ENCODE results near the gene CNNM4. TPM values are rescaled to one million over a fixed set of nuclear protein-coding genes. Genes with fewer than 3 reads are reported as not detected.

The CNNM4 gene
- total RNA-seq, 2 experiments from 2014 or later, result 8.2 to 8.3 TPM

DNA sequence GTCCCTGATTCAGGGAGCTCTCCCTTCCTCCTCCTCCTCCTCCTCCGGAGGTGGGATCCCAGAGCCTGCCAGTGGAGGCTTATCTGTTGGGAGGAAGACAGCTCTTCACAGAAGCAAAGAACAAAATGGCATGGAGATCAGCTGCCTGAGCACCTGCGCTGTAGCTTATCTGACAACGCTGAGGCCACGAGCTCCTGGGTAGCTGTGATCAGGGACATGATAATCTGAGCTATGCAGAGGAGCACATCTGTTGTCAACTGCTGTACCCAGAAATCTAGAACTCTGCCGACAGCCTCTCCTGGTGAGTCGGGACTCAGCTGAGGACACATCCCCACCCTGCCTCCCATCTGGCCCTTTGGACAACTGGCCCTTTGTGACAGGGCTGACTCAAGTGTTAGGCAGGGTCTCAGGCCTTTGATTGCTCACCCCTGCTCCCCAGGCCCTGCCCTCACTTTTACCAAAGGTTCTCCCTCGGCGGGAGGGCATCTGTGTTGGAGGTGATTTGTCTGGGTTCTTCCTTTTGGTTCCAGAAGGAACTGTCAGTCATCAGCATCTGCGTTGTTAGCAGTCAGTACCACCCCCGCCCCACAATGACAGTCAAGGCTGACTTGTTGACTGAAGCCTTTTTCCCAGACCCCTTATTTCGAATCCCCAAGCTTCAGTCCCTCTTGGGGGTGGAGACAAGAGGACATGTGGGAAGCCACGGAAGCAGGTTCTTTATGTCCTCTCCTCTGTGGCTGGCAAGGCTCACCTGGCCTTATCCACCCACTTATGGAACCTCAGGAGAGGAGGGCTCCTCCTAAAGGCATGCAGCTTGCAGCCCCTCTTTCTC, 49.5 kb downstream of the CNNM4 start:
- Mint-ChIP-seq H3K9me3 (no peaks in the 10 kb centered on the region), H3K27me3 (no peaks in the 10 kb centered on the region), H3K27ac (peak overlapping the region; percentile 68), H3K4me3 (no peak overlapping the region), H3K4me1 (peaks cover 24% of the 10 kb centered on the region), H3K36me3 (ENCODE audit: low read depth) (peaks cover 10% of the 10 kb centered on the region)
- ChIA-PET CTCF (interaction anchor here (2.3 kb wide), 1 partner anchor 10 kb away, joined by 5 read pairs; no protein-coding TSS in a partner anchor), POLR2A (no interaction called here)
- DNase-seq, result no peak

DNA sequence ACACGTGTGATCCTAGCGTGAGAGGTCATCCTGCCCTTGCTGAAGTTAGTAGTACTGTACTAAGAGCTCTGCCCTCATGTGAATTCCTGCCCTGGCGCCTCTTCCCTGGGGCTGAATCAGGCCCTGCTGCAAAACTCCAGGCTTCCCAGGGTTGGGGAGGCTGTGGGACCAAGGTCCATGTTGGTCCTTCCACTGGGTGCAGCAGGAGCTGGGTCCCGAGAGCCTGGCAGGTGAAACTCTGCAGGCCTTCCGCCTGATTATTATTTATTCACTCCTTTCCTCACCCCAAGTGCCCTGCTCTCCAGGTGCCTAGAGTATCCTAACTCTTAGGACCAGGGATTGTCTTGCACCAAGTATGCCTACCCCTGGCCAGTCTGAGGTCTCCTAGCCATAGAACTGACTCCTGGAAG, 50.1 kb downstream of the CNNM4 start:
- ChIA-PET CTCF (interaction anchor here (2.3 kb wide), 1 partner anchor 10 kb away, joined by 5 read pairs; no protein-coding TSS in a partner anchor), POLR2A (no interaction called here)
- no peaks in the 10 kb centered on the region for H3K27me3 Mint-ChIP-seq
- peak overlapping the region; percentile 19 for H3K27ac Mint-ChIP-seq
- H3K4me1 Mint-ChIP-seq, result peaks cover 29% of the 10 kb centered on the region
- no peak overlapping the region for H3K4me3 Mint-ChIP-seq
- peaks cover 10% of the 10 kb centered on the region for H3K36me3 Mint-ChIP-seq (ENCODE audit: low read depth)
- no peak for DNase-seq
- no peaks in the 10 kb centered on the region for H3K9me3 Mint-ChIP-seq

DNA sequence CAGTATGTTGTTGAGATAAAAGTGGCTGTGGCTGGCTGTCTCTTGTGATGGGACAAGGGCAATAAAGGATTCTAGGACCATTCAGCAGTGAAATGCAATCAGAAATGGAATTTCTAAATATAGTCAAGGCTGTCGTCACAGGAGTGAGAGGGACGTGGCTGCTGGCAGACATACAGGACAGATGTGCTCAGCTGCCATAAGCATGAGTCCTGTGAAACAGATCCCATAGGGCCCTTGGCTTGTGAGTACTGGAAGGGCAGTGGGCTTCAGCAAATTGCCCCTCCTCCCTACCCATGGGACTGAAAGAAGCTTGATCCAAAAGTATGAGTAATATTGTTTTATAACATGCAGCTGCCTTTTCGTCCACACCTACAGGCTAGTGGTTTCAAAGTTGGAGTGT, 51.2 kb downstream of the CNNM4 start:
- H3K4me3 Mint-ChIP-seq, result no peak overlapping the region
- POLR2A ChIA-PET, result no interaction called here
- no peaks in the 10 kb centered on the region for H3K27me3 Mint-ChIP-seq

DNA sequence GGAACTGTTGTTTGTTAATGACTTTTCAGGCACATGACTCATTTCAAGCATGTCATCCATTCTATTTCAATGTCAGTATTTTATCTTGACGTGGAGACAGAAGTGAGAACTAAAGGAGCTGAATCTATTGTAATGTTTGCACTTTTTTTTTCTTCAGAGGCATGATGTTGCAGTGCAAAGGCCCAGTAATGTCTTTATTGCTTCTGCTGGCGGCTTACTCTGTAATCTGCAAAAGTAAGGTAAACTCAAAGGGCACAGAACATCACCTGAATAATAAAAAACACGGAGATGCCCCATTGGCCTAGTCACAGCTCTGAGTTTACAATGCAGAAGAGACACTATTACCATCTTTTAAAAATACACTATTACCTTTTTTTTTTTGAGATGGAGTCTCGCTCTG, 53.0 kb downstream of the CNNM4 start:
- POLR2A ChIA-PET, result no interaction called here

More for the DNA sequence above, 51.2 kb downstream of the CNNM4 start:
- H3K36me3 Mint-ChIP-seq (ENCODE audit: low read depth), result peaks cover 6% of the 10 kb centered on the region
- no peak overlapping the region for H3K27ac Mint-ChIP-seq
- CTCF ChIA-PET, result interaction anchor here (0.6 to 2.3 kb wide), 3 partner anchors 11 to 136 kb away, joined by 3 to 5 read pairs (median 4); partner anchors contain the start of gene ANKRD39
- DNase-seq, result no peak
- H3K9me3 Mint-ChIP-seq, result no peaks in the 10 kb centered on the region
- H3K4me1 Mint-ChIP-seq, result peaks cover 19% of the 10 kb centered on the region

DNA sequence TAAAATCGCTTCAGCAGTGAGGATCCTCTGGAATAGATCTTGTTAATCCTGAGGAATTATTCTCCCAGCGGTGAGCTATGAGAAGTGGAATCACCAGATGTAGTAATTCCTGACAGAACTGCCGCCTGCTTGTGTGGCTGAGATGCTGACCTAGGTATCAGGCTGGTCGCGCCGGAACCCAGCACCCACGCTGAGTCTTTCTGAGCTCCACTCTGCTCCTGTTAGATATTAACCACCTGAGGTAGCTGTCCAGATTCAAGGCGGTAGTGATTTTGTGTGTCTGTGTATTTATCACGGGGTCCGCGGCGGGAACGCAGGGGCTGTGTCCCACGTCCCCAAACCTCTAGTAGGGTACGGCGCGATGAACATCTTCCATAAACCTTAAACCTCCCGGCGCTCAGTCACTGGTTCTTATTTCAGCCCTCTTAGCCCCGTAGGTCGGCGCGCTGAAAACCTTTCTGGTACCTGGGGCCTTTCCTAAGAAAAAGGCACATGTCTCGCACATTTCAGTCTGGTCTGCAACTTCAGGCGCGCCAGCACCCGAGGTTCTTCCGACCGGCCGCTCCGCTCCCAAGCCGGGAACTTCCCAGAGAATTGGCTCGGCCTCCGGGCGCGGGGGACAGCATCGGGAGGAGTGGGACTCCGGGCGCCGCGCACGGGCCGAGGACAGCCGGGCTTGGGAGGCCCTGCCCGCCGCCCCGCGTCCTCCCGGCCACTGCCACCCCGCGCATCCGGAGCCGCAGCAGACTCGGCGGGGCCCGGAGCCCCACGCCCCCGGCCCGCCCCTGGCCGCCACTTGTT, 54.8 kb downstream of the CNNM4 start:
- H3K9me3 Mint-ChIP-seq, result no peaks in the 10 kb centered on the region
- peak overlapping the region; percentile 84 for H3K4me3 Mint-ChIP-seq
- ChIA-PET CTCF (interaction anchor here (0.6 to 3.6 kb wide), 9 partner anchors 10 to 86 kb away, joined by 3 to 22 read pairs (median 6); partner anchors contain the start of gene ANKRD39), POLR2A (interaction anchor here (1.0 kb wide), 1 partner anchor 148 kb away, joined by 3 read pairs; no protein-coding TSS in a partner anchor)
- peaks cover 42% of the 10 kb centered on the region for H3K4me1 Mint-ChIP-seq
- peak; percentile 32 for DNase-seq
- H3K36me3 Mint-ChIP-seq (ENCODE audit: low read depth), result peaks cover 25% of the 10 kb centered on the region
- peak overlapping the region; percentile 52 for H3K27ac Mint-ChIP-seq
- H3K27me3 Mint-ChIP-seq, result no peaks in the 10 kb centered on the region

More for the DNA sequence above, 53.0 kb downstream of the CNNM4 start:
- H3K9me3 Mint-ChIP-seq, result no peaks in the 10 kb centered on the region
- DNase-seq, result no peak
- H3K27me3 Mint-ChIP-seq, result no peaks in the 10 kb centered on the region
- peaks cover 12% of the 10 kb centered on the region for H3K36me3 Mint-ChIP-seq (ENCODE audit: low read depth)
- H3K4me1 Mint-ChIP-seq, result peaks cover 23% of the 10 kb centered on the region
- CTCF ChIA-PET, result interaction anchor here (0.6 to 3.6 kb wide), 5 partner anchors 14 to 1649 kb away, joined by 3 to 13 read pairs (median 3); partner anchors contain the start of gene ANKRD39
- no peak overlapping the region for H3K4me3 Mint-ChIP-seq
- H3K27ac Mint-ChIP-seq, result no peak overlapping the region

DNA sequence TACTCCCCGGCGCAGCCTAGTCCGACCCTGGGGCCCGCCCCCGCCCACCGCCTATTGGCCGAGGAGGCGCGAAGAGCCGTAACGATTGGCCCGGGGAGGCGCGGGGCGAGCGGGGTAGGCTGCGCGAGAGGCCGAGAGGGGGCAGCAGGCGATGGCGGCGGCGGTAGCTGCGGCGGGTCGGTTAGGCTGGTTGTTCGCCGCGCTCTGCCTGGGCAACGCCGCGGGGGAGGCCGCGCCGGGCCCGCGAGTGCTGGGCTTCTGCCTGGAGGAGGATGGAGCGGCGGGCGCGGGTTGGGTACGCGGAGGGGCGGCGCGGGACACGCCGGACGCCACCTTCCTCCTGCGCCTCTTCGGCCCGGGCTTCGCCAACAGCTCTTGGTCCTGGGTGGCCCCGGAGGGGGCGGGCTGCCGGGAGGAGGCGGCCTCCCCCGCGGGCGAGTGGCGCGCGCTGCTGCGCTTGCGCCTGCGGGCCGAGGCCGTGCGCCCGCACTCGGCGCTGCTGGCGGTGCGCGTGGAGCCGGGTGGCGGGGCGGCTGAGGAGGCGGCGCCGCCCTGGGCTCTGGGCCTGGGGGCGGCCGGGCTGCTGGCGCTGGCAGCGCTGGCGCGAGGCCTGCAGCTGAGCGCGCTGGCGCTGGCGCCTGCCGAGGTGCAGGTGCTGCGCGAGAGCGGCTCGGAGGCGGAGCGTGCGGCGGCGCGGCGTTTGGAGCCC, 55.6 kb downstream of the CNNM4 start, which contains the start of gene CNNM3:
Gene CNNM3, plus strand, starts transcription at position 142 of the 709 bp plus-strand sequence. Its CDS starts 10 bp downstream, at position 152.
- Mint-ChIP-seq H3K27me3 (no peaks in the 10 kb centered on the region), H3K27ac (peak within 1 kb of the TSS; percentile 78), H3K4me1 (peaks cover 49% of the 10 kb centered on the region), H3K9me3 (no peaks in the 10 kb centered on the region), H3K4me3 (peak within 1 kb of the TSS; percentile 85), H3K36me3 (ENCODE audit: low read depth) (peaks cover 27% of the 10 kb centered on the region)
- DNase-seq, result peak; percentile 95
- CTCF ChIA-PET, result interaction anchor here (0.6 to 3.6 kb wide), 12 partner anchors 9 to 296 kb away, joined by 3 to 22 read pairs (median 4); partner anchors contain the start of gene ANKRD39
- POLR2A ChIA-PET, result interaction anchor here (0.6 to 1.0 kb wide), 2 partner anchors 48 to 147 kb away, joined by 3 read pairs; no protein-coding TSS in a partner anchor

DNA sequence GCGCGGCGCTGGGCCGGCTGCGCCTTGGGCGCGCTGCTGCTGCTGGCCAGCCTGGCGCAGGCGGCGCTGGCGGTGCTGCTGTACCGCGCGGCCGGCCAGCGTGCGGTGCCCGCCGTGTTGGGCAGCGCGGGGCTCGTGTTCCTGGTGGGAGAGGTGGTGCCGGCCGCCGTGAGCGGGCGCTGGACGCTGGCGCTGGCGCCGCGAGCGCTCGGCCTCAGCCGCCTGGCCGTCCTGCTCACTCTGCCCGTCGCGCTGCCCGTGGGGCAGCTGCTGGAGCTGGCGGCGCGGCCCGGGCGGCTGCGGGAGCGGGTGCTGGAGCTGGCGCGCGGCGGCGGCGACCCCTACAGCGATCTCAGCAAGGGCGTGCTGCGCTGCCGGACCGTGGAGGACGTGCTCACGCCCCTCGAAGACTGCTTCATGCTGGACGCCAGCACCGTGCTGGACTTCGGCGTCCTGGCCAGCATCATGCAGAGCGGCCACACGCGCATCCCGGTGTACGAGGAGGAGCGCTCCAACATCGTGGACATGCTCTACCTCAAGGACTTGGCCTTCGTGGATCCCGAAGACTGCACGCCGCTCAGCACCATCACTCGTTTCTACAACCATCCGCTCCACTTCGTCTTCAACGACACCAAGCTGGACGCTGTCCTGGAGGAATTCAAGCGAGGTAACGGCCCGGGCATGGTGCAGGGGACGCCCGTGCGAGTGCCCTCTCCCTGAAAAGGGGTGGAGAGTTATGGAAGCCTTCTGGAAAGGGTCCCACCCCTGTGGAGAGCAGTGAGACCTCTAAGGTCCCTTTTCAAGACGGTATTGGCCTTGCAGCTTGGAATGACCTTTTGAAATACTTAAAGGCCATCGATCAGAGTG, 56.4 kb downstream of the CNNM4 start:
- H3K27ac Mint-ChIP-seq, result peak overlapping the region; percentile 78
- peaks cover 28% of the 10 kb centered on the region for H3K36me3 Mint-ChIP-seq (ENCODE audit: low read depth)
- DNase-seq, result no peak
- peak overlapping the region; percentile 85 for H3K4me3 Mint-ChIP-seq
- no peaks in the 10 kb centered on the region for H3K27me3 Mint-ChIP-seq
- ChIA-PET CTCF (interaction anchor here (0.7 to 3.6 kb wide), 9 partner anchors 8 to 295 kb away, joined by 3 to 22 read pairs (median 5); partner anchors contain the start of gene ANKRD39), POLR2A (interaction anchor here (1.0 kb wide), 1 partner anchor 146 kb away, joined by 3 read pairs; no protein-coding TSS in a partner anchor)
- peaks cover 54% of the 10 kb centered on the region for H3K4me1 Mint-ChIP-seq
- no peaks in the 10 kb centered on the region for H3K9me3 Mint-ChIP-seq

DNA sequence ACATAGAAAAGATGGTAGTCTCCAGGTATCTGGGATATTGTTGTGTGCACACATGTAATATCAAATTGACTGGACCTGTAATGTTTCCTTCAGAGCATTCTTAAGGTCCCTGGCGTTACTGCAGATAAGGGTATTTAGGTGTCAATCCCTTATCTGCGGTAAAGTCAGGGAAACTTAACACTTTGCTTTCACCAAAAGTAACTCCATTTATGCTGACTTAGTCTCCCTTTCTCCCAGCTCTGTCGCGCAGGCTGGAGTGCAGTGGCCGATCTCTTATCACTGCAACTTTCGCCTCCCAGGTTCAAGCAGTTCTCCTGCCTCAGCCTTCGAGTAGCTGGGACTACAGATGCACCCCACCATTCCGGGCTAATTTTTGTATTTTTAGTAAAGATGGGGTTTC, 57.2 kb downstream of the CNNM4 start:
- H3K9me3 Mint-ChIP-seq, result no peaks in the 10 kb centered on the region
- H3K4me3 Mint-ChIP-seq, result peak overlapping the region; percentile 85
- H3K27me3 Mint-ChIP-seq, result no peaks in the 10 kb centered on the region
- H3K36me3 Mint-ChIP-seq (ENCODE audit: low read depth), result peaks cover 28% of the 10 kb centered on the region
- ChIA-PET CTCF (interaction anchor here (0.8 to 1.7 kb wide), 2 partner anchors 18 to 143 kb away, joined by 4 to 5 read pairs; no protein-coding TSS in a partner anchor), POLR2A (no interaction called here)
- peak overlapping the region; percentile 78 for H3K27ac Mint-ChIP-seq
- peaks cover 57% of the 10 kb centered on the region for H3K4me1 Mint-ChIP-seq
- no peak for DNase-seq

DNA sequence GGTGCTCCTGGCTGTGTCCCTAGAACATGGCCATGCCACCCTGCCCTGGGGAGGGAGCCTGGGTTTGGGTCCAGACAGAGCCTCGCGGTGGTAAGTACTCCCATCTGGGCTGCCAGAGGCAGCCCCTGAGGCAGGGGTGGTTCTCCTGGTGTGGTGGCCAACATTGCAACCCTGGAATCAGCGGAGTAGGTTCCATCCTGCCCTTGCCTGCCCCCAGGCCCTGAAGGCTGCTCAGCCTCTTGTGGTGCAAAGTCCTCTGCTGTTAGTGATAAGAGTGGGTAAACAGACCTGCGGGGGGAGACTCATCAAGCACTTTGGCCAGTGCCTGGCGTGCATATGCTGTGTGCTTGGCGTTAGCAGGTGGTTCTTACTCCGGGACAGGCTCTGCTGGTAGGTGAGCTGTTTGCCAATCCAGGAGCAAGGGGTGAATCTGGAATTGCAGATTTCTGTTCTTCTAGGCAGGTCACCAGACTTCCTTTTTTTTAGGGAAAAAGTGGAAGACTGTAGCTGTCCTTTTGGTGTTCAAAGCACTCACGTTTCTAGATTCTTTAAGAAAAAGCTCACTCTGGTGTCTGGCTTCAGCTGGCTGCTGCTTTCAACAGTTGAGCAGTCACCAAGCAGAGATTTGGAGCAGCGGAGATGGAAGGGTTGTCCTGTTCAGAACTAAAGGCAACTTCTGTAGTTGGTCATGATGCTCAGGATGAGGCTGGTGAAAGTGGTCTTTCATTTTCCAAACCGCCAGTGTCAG, 58.6 kb downstream of the CNNM4 start:
- POLR2A ChIA-PET, result no interaction called here
- Mint-ChIP-seq H3K27ac (no peak overlapping the region), H3K9me3 (no peaks in the 10 kb centered on the region), H3K27me3 (no peaks in the 10 kb centered on the region), H3K36me3 (ENCODE audit: low read depth) (peaks cover 28% of the 10 kb centered on the region), H3K4me1 (peaks cover 57% of the 10 kb centered on the region), H3K4me3 (peak overlapping the region; percentile 85)
- CTCF ChIA-PET, result interaction anchor here (0.6 to 1.7 kb wide), 6 partner anchors 17 to 475 kb away, joined by 3 to 4 read pairs (median 3); partner anchors contain the start of gene ANKRD39
- no peak for DNase-seq

DNA sequence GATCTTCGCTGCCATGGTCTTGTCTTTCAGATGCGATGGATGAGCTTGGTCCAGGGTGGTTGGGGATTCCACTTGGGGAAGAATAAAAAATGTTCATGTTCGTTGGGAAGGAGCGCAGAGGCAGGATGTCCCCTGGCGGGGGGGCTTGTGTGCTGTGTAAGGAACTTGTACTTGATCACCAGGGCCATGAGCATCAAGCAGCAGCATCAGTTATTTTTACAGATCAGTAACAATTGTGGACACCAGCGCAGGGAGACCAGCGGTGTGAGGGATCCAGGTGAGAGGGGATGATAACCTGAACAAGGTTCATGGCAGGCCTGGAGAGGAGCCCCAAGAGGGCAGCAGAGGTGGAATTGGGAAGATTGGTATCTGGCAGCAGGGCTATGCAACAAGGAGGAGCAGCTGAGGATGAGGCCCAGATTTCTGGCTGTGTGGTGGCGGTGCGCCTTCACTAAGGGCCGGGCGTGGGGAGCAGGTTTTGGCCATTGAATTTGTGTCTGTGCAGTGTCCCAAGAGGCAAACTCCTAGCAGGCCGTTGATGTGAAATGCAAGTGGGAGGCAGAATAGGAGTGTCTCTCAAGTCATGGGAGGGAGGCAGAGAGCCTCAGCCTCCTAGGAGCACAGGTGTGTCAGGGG, 59.3 kb downstream of the CNNM4 start:
- no peaks in the 10 kb centered on the region for H3K9me3 Mint-ChIP-seq
- no peaks in the 10 kb centered on the region for H3K27me3 Mint-ChIP-seq
- H3K27ac Mint-ChIP-seq, result peak overlapping the region; percentile 10
- no peak overlapping the region for H3K4me3 Mint-ChIP-seq
- peaks cover 58% of the 10 kb centered on the region for H3K4me1 Mint-ChIP-seq
- CTCF ChIA-PET, result interaction anchor here (0.6 to 1.7 kb wide), 5 partner anchors 19 to 476 kb away, joined by 3 to 4 read pairs (median 3); partner anchors contain the start of gene ANKRD39
- no peak for DNase-seq
- POLR2A ChIA-PET, result no interaction called here
- peaks cover 28% of the 10 kb centered on the region for H3K36me3 Mint-ChIP-seq (ENCODE audit: low read depth)

All from activated CD4-positive, alpha-beta T cell treated with anti-CD3 and anti-CD28 coated beads, Interleukin-2, amount 10 ng/mL, durations not matched to agents 7 days and 5 days (primary cell).